IMR-90 (cell line): ENCODE data around the gene RAP1GAP. TPM values are rescaled to one million over a fixed set of nuclear protein-coding genes. Genes with fewer than 3 reads are reported as not detected.

Source experiments
- ATAC-seq: fragments of 200-7000 bp; cut with Tn5 transposase; 2 replicates; pipeline ENCODE4 v1.9.1; 2020; ENCODE audit warnings: low read depth, mild to moderate bottlenecking, moderate library complexity
- BruUV-seq: library from RNA; stranded (reverse); fragments of 400-500 nt; replicated peaks from 2 replicates; lab custom pipeline; 2021; lab: Mats Ljungman, UMichigan
- CTCF ChIA-PET: fragments of 300-600 bp; formaldehyde crosslinking; extraction: SDS; loops from one replicate; lab custom pipeline; 2021; ENCODE audit warnings: antibody characterized with exemption; lab: Yijun Ruan, JAX
- POLR2A ChIA-PET: fragments of 300-600 bp; sonication (Branson Sonifier 250); formaldehyde crosslinking; loops from one replicate; lab custom pipeline; 2022; ENCODE audit warnings: antibody characterized with exemption; ENCODE audit not compliant: unreplicated experiment; lab: Charles Lee
- DNase-seq: peaks from one replicate; pipeline ENCODE4 v3.0.0; 2013
- H2AFZ ChIP-seq: replicated peaks from 2 replicates; pipeline ENCODE3; 2013; ENCODE audit warnings: low read length, mild to moderate bottlenecking; ENCODE audit not compliant: poor library complexity
- H2AK5ac ChIP-seq: 2 replicates; pipeline ENCODE4 v1.6.1; 2013; ENCODE audit warnings: low read depth, low read length, inconsistent platforms
- H2AK9ac ChIP-seq: replicated peaks from 2 replicates; pipeline ENCODE3; 2013; ENCODE audit warnings: mild to moderate bottlenecking, low read depth, low read length, moderate library complexity; ENCODE audit not compliant: poor library complexity
- H2BK120ac ChIP-seq: 2 replicates; pipeline ENCODE4 v1.6.1; 2013; ENCODE audit warnings: low read depth, low read length, inconsistent platforms
- H2BK15ac ChIP-seq: 3 replicates; pipeline ENCODE4 v1.6.1; 2013; ENCODE audit warnings: low read depth, low read length, inconsistent platforms
- H2BK20ac ChIP-seq: 2 replicates; pipeline ENCODE4 v1.6.1; 2013; ENCODE audit warnings: low read depth, mild to moderate bottlenecking, inconsistent platforms, low read length, moderate library complexity
- H2BK5ac ChIP-seq: 2 replicates; pipeline ENCODE4 v1.6.1; 2013; ENCODE audit warnings: mild to moderate bottlenecking, low read depth, low read length, inconsistent platforms; ENCODE audit not compliant: poor library complexity, severe bottlenecking
- H3K14ac ChIP-seq: replicated peaks from 2 replicates; pipeline ENCODE4 v1.6.1; 2013; ENCODE audit warnings: low read depth, low read length, inconsistent platforms
- H3K18ac ChIP-seq: 2 replicates; pipeline ENCODE4 v1.6.1; 2013; ENCODE audit warnings: low read depth, low read length, control low read depth
- H3K23ac ChIP-seq: 2 replicates; pipeline ENCODE4 v1.6.1; 2013; ENCODE audit warnings: low read depth, low read length, inconsistent platforms
- H3K27ac ChIP-seq: 2 replicates; pipeline ENCODE4 v1.5.1; 2013; ENCODE audit warnings: mild to moderate bottlenecking, control low read depth, low read length; ENCODE audit not compliant: insufficient read depth
- H3K27me3 ChIP-seq: 2 replicates; pipeline ENCODE4 v1.6.1; 2013; ENCODE audit warnings: low read length; ENCODE audit not compliant: control insufficient read depth, insufficient read depth
- H3K36me3 ChIP-seq: 2 replicates; pipeline ENCODE4 v1.6.1; 2013; ENCODE audit warnings: low read length, mixed read lengths; ENCODE audit not compliant: control insufficient read depth, insufficient read depth
- H3K4ac ChIP-seq: 2 replicates; pipeline ENCODE4 v1.6.1; 2013; ENCODE audit warnings: low read depth, low read length, inconsistent platforms
- H3K4me1 ChIP-seq: 2 replicates; pipeline ENCODE4 v1.6.1; 2013; ENCODE audit warnings: low read length, mixed read lengths; ENCODE audit not compliant: control insufficient read depth, insufficient read depth
- H3K4me2 ChIP-seq: 2 replicates; pipeline ENCODE4 v1.6.1; 2013; ENCODE audit warnings: low read depth, mild to moderate bottlenecking, control low read depth, low read length, moderate library complexity
- H3K4me3 ChIP-seq: 2 replicates; pipeline ENCODE4 v1.5.1; 2013; ENCODE audit warnings: low read depth, mild to moderate bottlenecking, control low read depth, low read length, moderate library complexity; ENCODE audit not compliant: insufficient read depth
- H3K56ac ChIP-seq: 2 replicates; pipeline ENCODE4 v1.6.1; 2013; ENCODE audit warnings: low read length, inconsistent platforms; ENCODE audit not compliant: insufficient read depth; ENCODE audit errors: extremely low read depth
- H3K79me1 ChIP-seq, 2 experiments: 2 replicates each; pipeline ENCODE4 v1.6.1; 2013; ENCODE audit warnings: low read length in 2 of 2, inconsistent platforms in 1 of 2, low read depth in 1 of 2
- H3K9ac ChIP-seq: 2 replicates; pipeline ENCODE4 v1.6.1; 2013; ENCODE audit warnings: low read depth, low read length, control low read depth
- H3K9me1 ChIP-seq: 2 replicates; pipeline ENCODE4 v1.6.1; 2013; ENCODE audit warnings: low read length, inconsistent platforms; ENCODE audit not compliant: insufficient read depth
- H3K9me3 ChIP-seq: 2 replicates; pipeline ENCODE4 v1.6.1; 2013; ENCODE audit warnings: low read length; ENCODE audit not compliant: control insufficient read depth, insufficient read depth
- H4K20me1 ChIP-seq: 2 replicates; pipeline ENCODE4 v1.6.1; 2013; ENCODE audit warnings: low read length, inconsistent platforms; ENCODE audit not compliant: insufficient read depth
- H4K5ac ChIP-seq: 2 replicates; pipeline ENCODE4 v1.6.1; 2013; ENCODE audit warnings: mild to moderate bottlenecking, low read depth, low read length, control low read depth
- H4K8ac ChIP-seq, 2 experiments: 2 replicates each; pipeline ENCODE4 v1.6.1; 2013; ENCODE audit warnings: low read depth in 2 of 2, low read length in 2 of 2, control low read depth in 1 of 2, inconsistent platforms in 1 of 2
- H4K91ac ChIP-seq: 2 replicates; pipeline ENCODE4 v1.6.1; 2013; ENCODE audit warnings: low read depth, low read length, inconsistent platforms; ENCODE audit not compliant: insufficient read depth
- BHLHE40 ChIP-seq: fragments of 150-350 bp; IDR thresholded peaks from 2 replicates; pipeline ENCODE4 v1.6.1; 2016; ENCODE audit warnings: mild to moderate bottlenecking, low read depth, low read length
- CEBPB ChIP-seq: IDR thresholded peaks from 2 replicates; pipeline ENCODE4 v1.6.1; 2012; ENCODE audit warnings: low read depth, low read length, improper control_type of control experiment
- CTCF ChIP-seq: conservative IDR thresholded peaks from 2 replicates; pipeline ENCODE4 v1.5.1; 2012; ENCODE audit warnings: mild to moderate bottlenecking, low read depth, low read length, improper control_type of control experiment
- FOS ChIP-seq: fragments of 150-350 bp; IDR thresholded peaks from 2 replicates; pipeline ENCODE4 v1.6.1; 2016; ENCODE audit warnings: low read depth, low read length
- MXI1 ChIP-seq: IDR thresholded peaks from 2 replicates; pipeline ENCODE4 v1.6.1; 2012; ENCODE audit warnings: low read depth, mild to moderate bottlenecking, low read length, moderate library complexity, borderline replicate concordance
- NFE2L2 ChIP-seq: fragments of 150-350 bp; IDR thresholded peaks from 2 replicates; pipeline ENCODE4 v1.6.1; 2016; ENCODE audit warnings: low read depth, mild to moderate bottlenecking, low read length
- POLR2A ChIP-seq: IDR thresholded peaks from 2 replicates; pipeline ENCODE4 v1.6.1; 2012; ENCODE audit warnings: mild to moderate bottlenecking, low read depth, low read length
- RAD21 ChIP-seq: IDR thresholded peaks from 2 replicates; pipeline ENCODE4 v1.6.1; 2012; ENCODE audit warnings: low read length, improper control_type of control experiment
- RFX5 ChIP-seq: IDR thresholded peaks from 2 replicates; pipeline ENCODE4 v1.8.0; 2012; ENCODE audit warnings: low read depth, mild to moderate bottlenecking, low read length, moderate library complexity
- SMC3 ChIP-seq: fragments of 150-350 bp; IDR thresholded peaks from 2 replicates; pipeline ENCODE4 v1.6.1; 2016; ENCODE audit warnings: low read depth, mild to moderate bottlenecking, antibody characterized with exemption, low read length, moderate library complexity
- WGBS, 2 experiments: methylation state at CpG; one replicate each; pipeline versions ENCODE4 v1.1.5 to v1.1.7; 2013; ENCODE audit warnings: missing lambda C conversion rate in 2 of 2; ENCODE audit not compliant: insufficient read length in 1 of 2; ENCODE audit errors: extremely low coverage in 2 of 2; 5-methylcytosine and 5-hydroxymethylcytosine counted together
- dilution Hi-C: fragments of 300-500 bp; cut with HindIII; formaldehyde crosslinking; loops from one replicate; pipeline ENCODE4 v1.14.3; 2018; ENCODE audit warnings: low sequenced_read_pairs; ENCODE audit not compliant: unreplicated experiment
- in situ Hi-C: fragments of 300-500 bp; cut with MboI; formaldehyde crosslinking; loops from 3 replicates; pipeline ENCODE4 v1.14.3; 2019; ENCODE audit warnings: low sequenced_read_pairs, inconsistent platforms, mixed read lengths
- intact Hi-C: fragments of 100-400 bp; cut with micrococcal nuclease; formaldehyde crosslinking; loops from 2 replicates; pipeline ENCODE4 v1.10.0; 2022
- polyA plus RNA-seq, 3 experiments: library from polyadenylated mRNA; depleted of rRNA; stranded (reverse); fragments of >200 nt; gene quantifications; 2 replicates each; pipeline ENCODE4 v1.2.3, GENCODE V29; 2012; ENCODE audit warnings: low replicate concordance in 1 of 3
- total RNA-seq: library from RNA; depleted of rRNA; stranded (reverse); fragments of >200 nt; gene quantifications from 2 replicates; pipeline ENCODE4 v1.2.3, GENCODE V29; 2012
- TF ChIP-seq, protein P1 (sequence below): fragments of 150-350 bp; IDR thresholded peaks from 2 replicates; pipeline ENCODE4 v1.6.1; 2016; ENCODE audit warnings: low read depth, mild to moderate bottlenecking, low read length, moderate library complexity, borderline replicate concordance

Gene RAP1GAP
- total and polyA plus RNA-seq, 2 of the 4 experiments (the other 2 are of a cell fraction), result under 0.01 to 0.10 TPM

- no peak overlapping the region for H3K56ac ChIP-seq
- no peak overlapping the region for H3K4me2 ChIP-seq
- H3K27ac ChIP-seq, result no peak overlapping the region
- H3K9me3 ChIP-seq, result no peaks in the 10 kb centered on the region
- dilution Hi-C loops (no loop called here), intact Hi-C loops (no loop called here), in situ Hi-C loops (no loop called here)
- H2AK9ac ChIP-seq, result peak overlapping the region; percentile 42
- H3K27me3 ChIP-seq, result peaks cover 25% of the 10 kb centered on the region
- no peak overlapping the region for H3K4ac ChIP-seq
- ChIA-PET CTCF (no interaction called here), POLR2A (no interaction called here)
- H3K4me3 ChIP-seq, result no peak overlapping the region
- no peak for TF ChIP-seq BHLHE40
- no peak for TF ChIP-seq NFE2L2
- TF ChIP-seq SMC3, result no peak
- no peak for TF ChIP-seq MXI1
- TF ChIP-seq RAD21, result no peak
- TF ChIP-seq POLR2A, result no peak
- no peak for TF ChIP-seq FOS
- TF ChIP-seq, protein P1, sequence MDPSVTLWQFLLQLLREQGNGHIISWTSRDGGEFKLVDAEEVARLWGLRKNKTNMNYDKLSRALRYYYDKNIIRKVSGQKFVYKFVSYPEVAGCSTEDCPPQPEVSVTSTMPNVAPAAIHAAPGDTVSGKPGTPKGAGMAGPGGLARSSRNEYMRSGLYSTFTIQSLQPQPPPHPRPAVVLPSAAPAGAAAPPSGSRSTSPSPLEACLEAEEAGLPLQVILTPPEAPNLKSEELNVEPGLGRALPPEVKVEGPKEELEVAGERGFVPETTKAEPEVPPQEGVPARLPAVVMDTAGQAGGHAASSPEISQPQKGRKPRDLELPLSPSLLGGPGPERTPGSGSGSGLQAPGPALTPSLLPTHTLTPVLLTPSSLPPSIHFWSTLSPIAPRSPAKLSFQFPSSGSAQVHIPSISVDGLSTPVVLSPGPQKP, result no peak
- TF ChIP-seq CEBPB, result no peak
- no peak for TF ChIP-seq CTCF
- TF ChIP-seq RFX5, result no peak
- no peak for DNase-seq
- H2BK20ac ChIP-seq, result no peak overlapping the region
- no peak overlapping the region for H2BK15ac ChIP-seq
- no peak overlapping the region for H4K5ac ChIP-seq
- BruUV-seq, result no TSS peak
- no CpG with 5 or more reads among the region's 6 CpGs for WGBS, 2 experiments
- H3K23ac ChIP-seq, result no peak overlapping the region
- H2BK5ac ChIP-seq, result no peak overlapping the region
- no peaks in the 10 kb centered on the region for H3K36me3 ChIP-seq
- no peaks in the 10 kb centered on the region for H3K79me1 ChIP-seq
- H3K18ac ChIP-seq, result no peak overlapping the region
- H3K14ac ChIP-seq, result no peak overlapping the region
- ATAC-seq, result no peak
- H2BK120ac ChIP-seq, result no peak overlapping the region
- H2AFZ ChIP-seq, result peak overlapping the region; percentile 43
- H4K8ac ChIP-seq, result no peak overlapping the region
- no peak overlapping the region for H4K91ac ChIP-seq
- no peak overlapping the region for H2AK5ac ChIP-seq
- peaks cover 5% of the 10 kb centered on the region; the same call in 1 of the 2 replicates for H3K4me1 ChIP-seq
- H3K9ac ChIP-seq, result no peak overlapping the region
- H3K9me1 ChIP-seq, result peaks cover 8% of the 10 kb centered on the region; the same call in 1 of the 2 replicates
- H4K20me1 ChIP-seq, result 0 out of 2 replicates have a peak, but pooled peaks cover 5% of the 10 kb centered on the region
Observed at GRCh38 chr1:21640653-21641052, 28.5 kb downstream of the RAP1GAP start.
